AG04450 (cell line): ENCODE data around the gene WNT7A. TPM values are rescaled to one million over a fixed set of nuclear protein-coding genes. Genes with fewer than 3 reads are reported as not detected.

ENCODE experiments used
- CTCF ChIA-PET: fragments of 300-600, 350-600 bp; formaldehyde crosslinking; extraction: SDS; loops from one replicate; lab custom pipeline; 2022; ENCODE audit warnings: antibody characterized with exemption, inconsistent platforms; lab: Charles Lee
- POLR2A ChIA-PET: fragments of 350-600 bp; formaldehyde crosslinking; extraction: SDS; loops from one replicate; lab custom pipeline; 2021; ENCODE audit warnings: antibody characterized with exemption, inconsistent platforms; lab: Yijun Ruan, JAX
- DNase-seq: peaks from one replicate; pipeline ENCODE4 v3.0.0-alpha.2; 2011; ENCODE audit warnings: low read depth, low spot score
- H3K27ac ChIP-seq: one replicate; pipeline ENCODE4 v1.5.1; 2012; ENCODE audit warnings: low read depth, low read length, control low read depth
- H3K27me3 ChIP-seq: one replicate; pipeline ENCODE4 v1.6.0; 2012; ENCODE audit warnings: low read length; ENCODE audit not compliant: control insufficient read depth, insufficient read depth
- H3K4me3 ChIP-seq: 2 replicates; pipeline ENCODE4 v1.5.1; 2011; ENCODE audit warnings: mild to moderate bottlenecking, low read depth, low read length, control low read depth
- H3K9me3 ChIP-seq: 2 replicates; pipeline ENCODE4 v1.5.1; 2012; ENCODE audit warnings: low read length; ENCODE audit not compliant: control insufficient read depth, insufficient read depth
- CTCF ChIP-seq: IDR thresholded peaks from 2 replicates; pipeline ENCODE4 v1.5.1; 2011; ENCODE audit warnings: low read depth, low read length, control low read depth, inconsistent platforms
- polyA plus RNA-seq: library from polyadenylated mRNA; depleted of rRNA; stranded (reverse); fragments of >200 nt; gene quantifications from 2 replicates; pipeline ENCODE4 v1.2.3, GENCODE V29; 2011

Gene WNT7A
- polyA plus RNA-seq, 1 experiment, result not detected

GRCh38 chr3:13829311-13829710 is 50.6 kb downstream of the WNT7A start:
- POLR2A ChIA-PET, result no interaction called here

GRCh38 chr3:13828501-13829265 is 51.2 kb downstream of the WNT7A start:
- CTCF ChIA-PET, result no interaction called here
- Histone ChIP-seq H3K4me3 (no peak overlapping the region), H3K9me3 (peaks cover 3% of the 10 kb centered on the region; the same call in 1 of the 2 replicates), H3K27ac (no peak overlapping the region), H3K27me3 (no peaks in the 10 kb centered on the region)
- POLR2A ChIA-PET, result no interaction called here
- no peak for DNase-seq
- TF ChIP-seq CTCF, result no peak

More at GRCh38 chr3:13829311-13829710, 50.6 kb downstream of the WNT7A start:
- Histone ChIP-seq H3K9me3 (peaks cover 3% of the 10 kb centered on the region; the same call in 1 of the 2 replicates), H3K27ac (no peak overlapping the region), H3K27me3 (no peaks in the 10 kb centered on the region), H3K4me3 (no peak overlapping the region)
- CTCF ChIA-PET, result no interaction called here
- no peak for DNase-seq
- TF ChIP-seq CTCF, result no peak

GRCh38 chr3:13827699-13828098 is 52.2 kb downstream of the WNT7A start:
- TF ChIP-seq CTCF, result no peak
- peaks cover 9% of the 10 kb centered on the region for H3K9me3 ChIP-seq
- H3K4me3 ChIP-seq, result no peak overlapping the region
- CTCF ChIA-PET, result no interaction called here
- DNase-seq, result no peak
- H3K27me3 ChIP-seq, result no peaks in the 10 kb centered on the region
- H3K27ac ChIP-seq, result no peak overlapping the region
- POLR2A ChIA-PET, result no interaction called here

GRCh38 chr3:13827256-13827655 is 52.6 kb downstream of the WNT7A start:
- H3K9me3 ChIP-seq, result peaks cover 10% of the 10 kb centered on the region
- ChIA-PET CTCF (no interaction called here), POLR2A (no interaction called here)
- no peaks in the 10 kb centered on the region for H3K27me3 ChIP-seq
- no peak overlapping the region for H3K4me3 ChIP-seq
- no peak for DNase-seq
- TF ChIP-seq CTCF, result no peak
- no peak overlapping the region for H3K27ac ChIP-seq

- no peaks in the 10 kb centered on the region for H3K27me3 ChIP-seq
- no peak for DNase-seq
- H3K4me3 ChIP-seq, result no peak overlapping the region
- POLR2A ChIA-PET, result no interaction called here
- no peak overlapping the region for H3K27ac ChIP-seq
- H3K9me3 ChIP-seq, result peaks cover 10% of the 10 kb centered on the region
- TF ChIP-seq CTCF, result no peak
- CTCF ChIA-PET, result no interaction called here
Observed at GRCh38 chr3:13826672-13827071, 53.2 kb downstream of the WNT7A start.
